Panc1 (cell line): ENCODE results near the gene ANKRD61. TPM values are rescaled to one million over a fixed set of nuclear protein-coding genes. Genes with fewer than 3 reads are reported as not detected.

Experiments
- ATAC-seq: fragments of 200-7000 bp; cut with Tn5 transposase; 2 replicates; pipeline ENCODE4 v1.9.1; 2020; ENCODE audit warnings: mild to moderate bottlenecking, moderate library complexity
- BruUV-seq: library from RNA; stranded (reverse); fragments of 400-500 nt; replicated peaks from 2 replicates; lab custom pipeline; 2021; lab: Mats Ljungman, UMichigan
- CTCF ChIA-PET: fragments of 300-600 bp; sonication (Branson Sonifier 250); formaldehyde crosslinking; loops from one replicate; lab custom pipeline; 2022; ENCODE audit warnings: antibody characterized with exemption; lab: Charles Lee
- POLR2A ChIA-PET: fragments of 300-600 bp; sonication (Branson Sonifier 250); formaldehyde crosslinking; loops from one replicate; lab custom pipeline; 2022; ENCODE audit warnings: antibody characterized with exemption; lab: Charles Lee
- DNase-seq: peaks from one replicate; pipeline ENCODE4 v3.0.0-alpha.2; 2010; ENCODE audit warnings: low read depth, low spot score
- H3K27ac ChIP-seq: 2 replicates; pipeline ENCODE4 v1.5.1; 2011; ENCODE audit warnings: mild to moderate bottlenecking, low read length, inconsistent platforms
- H3K27me3 ChIP-seq: fragments of 200-500 bp; sonication (Bioruptor generic); 2 replicates; pipeline ENCODE4 v1.6.0; 2014; ENCODE audit warnings: low read length, inconsistent platforms; ENCODE audit not compliant: control insufficient read depth, insufficient read depth
- H3K36me3 ChIP-seq: fragments of 200-500 bp; sonication (Bioruptor generic); 2 replicates; pipeline ENCODE4 v1.5.1; 2014; ENCODE audit warnings: inconsistent platforms, mild to moderate bottlenecking, low read length, moderate library complexity; ENCODE audit not compliant: control insufficient read depth, insufficient read depth
- H3K4me1 ChIP-seq: 2 replicates; pipeline ENCODE4 v1.5.1; 2011; ENCODE audit warnings: inconsistent platforms, mild to moderate bottlenecking, low read length, moderate library complexity; ENCODE audit not compliant: control insufficient read depth, insufficient read depth
- H3K4me3 ChIP-seq, 2 experiments: 2 replicates each; pipeline ENCODE4 v1.5.1; 2011 to 2012; ENCODE audit warnings: low read depth in 2 of 2, low read length in 2 of 2, mild to moderate bottlenecking in 2 of 2, inconsistent platforms in 1 of 2, moderate library complexity in 1 of 2
- H3K9me3 ChIP-seq: fragments of 200-500 bp; sonication (Bioruptor generic); 2 replicates; pipeline ENCODE4 v1.5.1; 2014; ENCODE audit warnings: low read depth, mild to moderate bottlenecking, inconsistent platforms, low read length, moderate library complexity; ENCODE audit not compliant: control insufficient read depth, insufficient read depth
- POLR2AphosphoS5 ChIP-seq: IDR thresholded peaks from 2 replicates; pipeline ENCODE4 v1.6.1; 2012; ENCODE audit warnings: mild to moderate bottlenecking, low read depth, low read length, moderate library complexity
- SIN3A ChIP-seq: IDR thresholded peaks from 2 replicates; pipeline ENCODE4 v1.6.1; 2012; ENCODE audit warnings: low read depth, mild to moderate bottlenecking, low read length, moderate library complexity, borderline replicate concordance; ENCODE audit not compliant: insufficient read depth
- TCF7L2 ChIP-seq: IDR thresholded peaks from 2 replicates; pipeline ENCODE4 v1.6.1; 2011; ENCODE audit warnings: mild to moderate bottlenecking, low read depth, low read length, inconsistent platforms
- in situ Hi-C: cut with HindIII; loops from 2 replicates; pipeline ENCODE4 v1.10.0; 2016; ENCODE audit warnings: low sequenced_read_pairs, low pct_unique_long_range_greater_than_20kb
- intact Hi-C: fragments of 100-400 bp; cut with micrococcal nuclease; formaldehyde crosslinking; loops from one replicate; pipeline ENCODE4 v1.10.0; 2022; ENCODE audit not compliant: unreplicated experiment
- total RNA-seq: library from RNA; stranded (reverse); gene quantifications from one replicate; pipeline ENCODE4 v1.2.1, GENCODE V29; 2021; ENCODE audit not compliant: unreplicated experiment
- TF ChIP-seq, protein P1 (sequence below), 2 experiments: IDR thresholded peaks; 2 replicates each; pipeline ENCODE4 v1.6.1; 2011 to 2012; ENCODE audit warnings: low read depth in 2 of 2, control low read depth in 1 of 2, low read length in 1 of 2, mild to moderate bottlenecking in 1 of 2, moderate library complexity in 1 of 2; ENCODE audit not compliant: insufficient read depth in 1 of 2
- TF ChIP-seq, protein P2 (sequence below): fragments of 450-650 bp; IDR thresholded peaks from 2 replicates; pipeline ENCODE4 v1.5.1; 2017; ENCODE audit warnings: mild to moderate bottlenecking

Gene ANKRD61
- total RNA-seq, 1 experiment from 2014 or later = 0.18 TPM

DNA sequence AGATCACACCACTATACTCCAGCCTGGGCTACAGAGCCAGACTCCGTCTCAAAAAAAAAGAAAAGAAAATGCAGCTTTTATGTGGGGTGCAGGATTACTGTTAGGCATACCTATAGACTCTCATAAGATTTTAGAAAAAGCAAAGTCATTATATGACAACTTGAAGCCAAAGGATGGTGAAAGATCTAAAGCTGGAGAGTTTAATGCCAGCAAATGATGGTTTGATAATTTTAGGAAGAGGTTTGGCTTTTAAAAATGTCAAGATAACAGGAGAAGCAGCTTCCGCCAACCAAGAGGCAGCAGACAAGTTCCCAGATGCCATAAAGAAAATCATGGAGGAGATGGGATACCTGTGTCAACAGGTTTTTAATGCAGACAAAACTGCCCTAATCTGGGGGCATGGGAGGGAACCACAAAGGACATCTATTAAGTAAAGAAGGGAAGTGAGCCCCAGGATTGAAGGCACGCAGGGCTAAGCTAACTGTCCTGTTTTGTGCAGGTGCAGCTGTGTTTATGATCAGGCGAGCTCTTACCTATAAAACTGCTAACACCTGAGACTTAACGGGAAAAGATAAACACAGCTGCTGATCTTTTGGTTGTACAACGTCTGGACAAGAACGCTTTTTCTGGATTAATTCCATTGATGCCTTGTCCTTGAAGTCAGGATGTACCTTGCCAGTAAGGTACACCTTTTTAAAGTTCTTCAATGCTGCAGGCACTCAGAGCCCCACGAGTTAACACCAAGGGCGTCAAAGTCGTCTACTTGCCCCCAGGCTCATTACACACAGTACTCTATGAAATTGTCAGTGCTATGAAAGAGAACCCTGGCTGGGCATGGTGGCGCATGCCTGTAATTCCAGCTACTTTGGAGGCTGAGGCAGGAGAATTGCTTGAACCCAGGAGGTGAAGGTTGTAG, 10.5 kb upstream of the ANKRD61 start:
- Histone ChIP-seq H3K36me3 (peaks cover 25% of the 10 kb centered on the region), H3K4me1 (peaks cover 5% of the 10 kb centered on the region; the same call in 1 of the 2 replicates), H3K27me3 (no peaks in the 10 kb centered on the region), H3K9me3 (no peaks in the 10 kb centered on the region), H3K4me3 (no peak overlapping the region), H3K27ac (no peak overlapping the region)
- CTCF ChIA-PET = no interaction called here
- in situ Hi-C loops = no loop called here
- TF ChIP-seq, protein P1, sequence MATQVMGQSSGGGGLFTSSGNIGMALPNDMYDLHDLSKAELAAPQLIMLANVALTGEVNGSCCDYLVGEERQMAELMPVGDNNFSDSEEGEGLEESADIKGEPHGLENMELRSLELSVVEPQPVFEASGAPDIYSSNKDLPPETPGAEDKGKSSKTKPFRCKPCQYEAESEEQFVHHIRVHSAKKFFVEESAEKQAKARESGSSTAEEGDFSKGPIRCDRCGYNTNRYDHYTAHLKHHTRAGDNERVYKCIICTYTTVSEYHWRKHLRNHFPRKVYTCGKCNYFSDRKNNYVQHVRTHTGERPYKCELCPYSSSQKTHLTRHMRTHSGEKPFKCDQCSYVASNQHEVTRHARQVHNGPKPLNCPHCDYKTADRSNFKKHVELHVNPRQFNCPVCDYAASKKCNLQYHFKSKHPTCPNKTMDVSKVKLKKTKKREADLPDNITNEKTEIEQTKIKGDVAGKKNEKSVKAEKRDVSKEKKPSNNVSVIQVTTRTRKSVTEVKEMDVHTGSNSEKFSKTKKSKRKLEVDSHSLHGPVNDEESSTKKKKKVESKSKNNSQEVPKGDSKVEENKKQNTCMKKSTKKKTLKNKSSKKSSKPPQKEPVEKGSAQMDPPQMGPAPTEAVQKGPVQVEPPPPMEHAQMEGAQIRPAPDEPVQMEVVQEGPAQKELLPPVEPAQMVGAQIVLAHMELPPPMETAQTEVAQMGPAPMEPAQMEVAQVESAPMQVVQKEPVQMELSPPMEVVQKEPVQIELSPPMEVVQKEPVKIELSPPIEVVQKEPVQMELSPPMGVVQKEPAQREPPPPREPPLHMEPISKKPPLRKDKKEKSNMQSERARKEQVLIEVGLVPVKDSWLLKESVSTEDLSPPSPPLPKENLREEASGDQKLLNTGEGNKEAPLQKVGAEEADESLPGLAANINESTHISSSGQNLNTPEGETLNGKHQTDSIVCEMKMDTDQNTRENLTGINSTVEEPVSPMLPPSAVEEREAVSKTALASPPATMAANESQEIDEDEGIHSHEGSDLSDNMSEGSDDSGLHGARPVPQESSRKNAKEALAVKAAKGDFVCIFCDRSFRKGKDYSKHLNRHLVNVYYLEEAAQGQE (IDR thresholded peaks at IDR 0.05; ENCODE audit: insufficient read depth in 1 of 2, low read depth in 2 of 2, low read length in 1 of 2) = no peak
- TF ChIP-seq SIN3A (no peak), TCF7L2 (no peak), POLR2AphosphoS5 (no peak; the same call in 1 of the 2 replicates)
- TF ChIP-seq, protein P2, sequence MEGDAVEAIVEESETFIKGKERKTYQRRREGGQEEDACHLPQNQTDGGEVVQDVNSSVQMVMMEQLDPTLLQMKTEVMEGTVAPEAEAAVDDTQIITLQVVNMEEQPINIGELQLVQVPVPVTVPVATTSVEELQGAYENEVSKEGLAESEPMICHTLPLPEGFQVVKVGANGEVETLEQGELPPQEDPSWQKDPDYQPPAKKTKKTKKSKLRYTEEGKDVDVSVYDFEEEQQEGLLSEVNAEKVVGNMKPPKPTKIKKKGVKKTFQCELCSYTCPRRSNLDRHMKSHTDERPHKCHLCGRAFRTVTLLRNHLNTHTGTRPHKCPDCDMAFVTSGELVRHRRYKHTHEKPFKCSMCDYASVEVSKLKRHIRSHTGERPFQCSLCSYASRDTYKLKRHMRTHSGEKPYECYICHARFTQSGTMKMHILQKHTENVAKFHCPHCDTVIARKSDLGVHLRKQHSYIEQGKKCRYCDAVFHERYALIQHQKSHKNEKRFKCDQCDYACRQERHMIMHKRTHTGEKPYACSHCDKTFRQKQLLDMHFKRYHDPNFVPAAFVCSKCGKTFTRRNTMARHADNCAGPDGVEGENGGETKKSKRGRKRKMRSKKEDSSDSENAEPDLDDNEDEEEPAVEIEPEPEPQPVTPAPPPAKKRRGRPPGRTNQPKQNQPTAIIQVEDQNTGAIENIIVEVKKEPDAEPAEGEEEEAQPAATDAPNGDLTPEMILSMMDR = no peak
- ATAC-seq (no peak), DNase-seq (no peak)
- intact Hi-C loops = no loop called here
- BruUV-seq = no TSS peak
- POLR2A ChIA-PET = interaction anchor here (0.7 kb wide), 3 partner anchors 14 to 35 kb away, joined by 5 to 9 read pairs (median 5); no protein-coding TSS in a partner anchor

DNA sequence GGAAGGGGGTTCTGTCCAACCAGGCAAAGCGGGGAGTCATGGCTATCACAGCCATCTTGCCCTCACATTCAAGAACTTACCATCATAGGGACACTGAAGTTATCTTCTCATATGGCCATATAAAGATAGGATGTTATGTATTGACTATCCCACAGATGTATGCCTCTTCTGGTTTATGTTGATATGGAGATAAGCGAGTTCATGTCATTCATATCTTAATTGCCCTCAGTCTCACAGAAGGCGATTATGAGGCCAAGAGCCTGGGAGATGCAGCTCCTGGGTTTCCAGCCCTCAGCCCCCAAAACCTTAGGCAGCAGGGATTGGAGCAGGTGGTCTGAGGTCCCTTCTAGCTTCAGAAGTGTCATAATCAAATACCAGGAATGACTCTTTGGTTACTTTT, 8.5 kb upstream of the ANKRD61 start:
- POLR2A ChIA-PET = no interaction called here
- no peak for ATAC-seq
- no peak overlapping the region for H3K4me3 ChIP-seq
- intact Hi-C loops = no loop called here
- no peaks in the 10 kb centered on the region for H3K9me3 ChIP-seq
- H3K27ac ChIP-seq = no peak overlapping the region
- CTCF ChIA-PET = no interaction called here
- H3K36me3 ChIP-seq = peaks cover 24% of the 10 kb centered on the region
- in situ Hi-C loops = no loop called here
- no peak for DNase-seq
- BruUV-seq = no TSS peak
- no peaks in the 10 kb centered on the region for H3K4me1 ChIP-seq
- H3K27me3 ChIP-seq = no peaks in the 10 kb centered on the region
- TF ChIP-seq SIN3A (no peak), POLR2AphosphoS5 (no peak), TCF7L2 (no peak)
- TF ChIP-seq, protein P2 = no peak
- TF ChIP-seq, protein P1 (IDR thresholded peaks at IDR 0.05; ENCODE audit: insufficient read depth in 1 of 2, low read depth in 2 of 2, low read length in 1 of 2) = no peak
